ENCODE results near the gene DIPK1C.

Gene DIPK1C

DNA sequence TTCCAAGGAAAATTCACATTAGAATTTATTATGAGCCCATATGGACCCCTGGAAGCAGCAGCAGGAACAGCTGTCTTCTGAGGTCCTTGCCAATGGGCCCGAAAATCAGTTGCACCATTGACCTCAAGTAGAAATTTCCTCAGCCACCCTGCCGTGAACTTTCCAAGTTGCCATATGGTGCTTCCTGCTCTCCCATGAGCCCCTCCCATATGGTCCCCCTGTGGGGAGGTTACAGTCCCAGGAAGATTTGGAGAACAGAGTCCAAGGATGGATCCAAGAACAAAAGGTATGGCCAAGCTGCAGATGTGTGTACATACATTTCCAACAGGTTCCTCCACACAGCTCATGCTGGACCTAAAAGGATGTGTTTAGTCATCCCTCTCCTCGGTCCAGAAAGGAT is 34.6 kb downstream of the DIPK1C start:
- Histone ChIP-seq H3K27ac (ENCODE audit: low read depth, low read length) (no peak overlapping the region), H3K4ac (ENCODE audit: low read depth, low read length) (no peak overlapping the region), H3K18ac (ENCODE audit: low read length) (no peak overlapping the region), H4K12ac (ENCODE audit: low read depth, low read length) (no peak overlapping the region), H3K79me2 (ENCODE audit: control insufficient read depth, insufficient read depth, low read length, poor library complexity) (no peaks in the 10 kb centered on the region), H3K4me3 (ENCODE audit: low read depth, low read length) (no peak overlapping the region), H3K79me1 (ENCODE audit: low read length) (no peaks in the 10 kb centered on the region), H4K8ac (ENCODE audit: low read depth, low read length) (no peak overlapping the region), H2AFZ (ENCODE audit: insufficient read depth, low read length, poor library complexity) (no peak overlapping the region), H4K91ac (ENCODE audit: low read depth, low read length) (no peak overlapping the region), H3K36me3 (ENCODE audit: control insufficient read depth in 1 of 2, insufficient read depth in 2 of 2, low read length in 2 of 2) (no peaks in the 10 kb centered on the region), H3K9me3 (ENCODE audit: insufficient read depth, low read depth, low read length) (peaks cover 16% of the 10 kb centered on the region), H3K14ac (ENCODE audit: low read length) (no peak overlapping the region), H2AK5ac (ENCODE audit: low read length) (no peak overlapping the region), H3K9ac (ENCODE audit: low read length) (no peak overlapping the region), H2BK12ac (ENCODE audit: low read length) (no peak overlapping the region), H3K27me3 (ENCODE audit: insufficient read depth, low read length) (no peaks in the 10 kb centered on the region), H2BK5ac (ENCODE audit: low read depth, low read length, poor library complexity) (no peak overlapping the region), H3K4me2 (ENCODE audit: low read length) (no peak overlapping the region), H2BK120ac (ENCODE audit: insufficient read depth, low read length, poor library complexity) (no peak overlapping the region), H3K23ac (ENCODE audit: low read length) (no peak overlapping the region), H3K4me1 (ENCODE audit: control insufficient read depth in 1 of 2, insufficient read depth in 2 of 2, low read length in 2 of 2) (no peaks in the 10 kb centered on the region)
- DNase-seq: no peak
- WGBS (ENCODE audit: extremely low coverage, insufficient coverage, insufficient read length): no CpG with 5 or more reads among the region's 3 CpGs

- Histone ChIP-seq H2AK5ac (ENCODE audit: low read length) (no peak overlapping the region), H3K23ac (ENCODE audit: low read length) (no peak overlapping the region), H3K4ac (ENCODE audit: low read depth, low read length) (no peak overlapping the region), H3K27me3 (ENCODE audit: insufficient read depth, low read length) (no peaks in the 10 kb centered on the region), H2BK12ac (ENCODE audit: low read length) (no peak overlapping the region), H3K14ac (ENCODE audit: low read length) (no peak overlapping the region), H3K18ac (ENCODE audit: low read length) (no peak overlapping the region), H3K36me3 (ENCODE audit: control insufficient read depth in 1 of 2, insufficient read depth in 2 of 2, low read length in 2 of 2) (no peaks in the 10 kb centered on the region), H2BK5ac (ENCODE audit: low read depth, low read length, poor library complexity) (no peak overlapping the region), H4K91ac (ENCODE audit: low read depth, low read length) (no peak overlapping the region), H4K8ac (ENCODE audit: low read depth, low read length) (no peak overlapping the region), H3K4me1 (ENCODE audit: control insufficient read depth in 1 of 2, insufficient read depth in 2 of 2, low read length in 2 of 2) (no peaks in the 10 kb centered on the region), H3K79me1 (ENCODE audit: low read length) (no peaks in the 10 kb centered on the region), H3K4me3 (ENCODE audit: low read depth, low read length) (no peak overlapping the region), H3K27ac (ENCODE audit: low read depth, low read length) (no peak overlapping the region), H3K79me2 (ENCODE audit: control insufficient read depth, insufficient read depth, low read length, poor library complexity) (no peaks in the 10 kb centered on the region), H3K9me3 (ENCODE audit: insufficient read depth, low read depth, low read length) (peaks cover 10% of the 10 kb centered on the region), H2BK120ac (ENCODE audit: insufficient read depth, low read length, poor library complexity) (no peak overlapping the region), H4K12ac (ENCODE audit: low read depth, low read length) (no peak overlapping the region), H3K4me2 (ENCODE audit: low read length) (no peak overlapping the region), H3K9ac (ENCODE audit: low read length) (no peak overlapping the region), H2AFZ (ENCODE audit: insufficient read depth, low read length, poor library complexity) (no peak overlapping the region)
- WGBS (ENCODE audit: extremely low coverage, insufficient coverage, insufficient read length): no CpG with 5 or more reads among the region's 5 CpGs
- no peak for DNase-seq
Observed at GRCh38 chr18:74420926-74421325, 36.2 kb downstream of the DIPK1C start.

DNA sequence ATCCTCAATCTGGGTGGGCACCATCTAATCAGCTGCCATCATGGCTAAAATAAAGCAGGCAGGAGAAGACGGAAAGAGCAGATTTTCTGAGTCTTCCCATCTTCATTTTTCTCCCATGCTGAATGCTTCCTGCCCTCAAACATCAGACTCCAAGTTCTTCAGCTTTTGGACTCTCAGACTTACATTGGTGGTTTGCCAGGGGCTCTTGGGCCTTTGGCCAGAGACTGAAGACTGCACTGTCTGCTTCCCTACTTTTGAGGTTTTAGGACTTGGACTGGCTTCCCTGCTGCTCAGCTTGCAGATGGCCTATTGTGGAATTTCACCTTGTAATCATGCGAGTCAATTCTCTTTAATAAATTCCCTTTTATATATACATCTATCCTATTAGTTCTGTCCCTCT is 36.6 kb downstream of the DIPK1C start:
- Histone ChIP-seq H3K27ac (ENCODE audit: low read depth, low read length) (no peak overlapping the region), H3K4ac (ENCODE audit: low read depth, low read length) (no peak overlapping the region), H3K27me3 (ENCODE audit: insufficient read depth, low read length) (no peaks in the 10 kb centered on the region), H4K91ac (ENCODE audit: low read depth, low read length) (no peak overlapping the region), H2BK12ac (ENCODE audit: low read length) (no peak overlapping the region), H3K4me3 (ENCODE audit: low read depth, low read length) (no peak overlapping the region), H3K14ac (ENCODE audit: low read length) (no peak overlapping the region), H2BK5ac (ENCODE audit: low read depth, low read length, poor library complexity) (no peak overlapping the region), H3K23ac (ENCODE audit: low read length) (no peak overlapping the region), H2BK120ac (ENCODE audit: insufficient read depth, low read length, poor library complexity) (no peak overlapping the region), H3K79me2 (ENCODE audit: control insufficient read depth, insufficient read depth, low read length, poor library complexity) (no peaks in the 10 kb centered on the region), H4K8ac (ENCODE audit: low read depth, low read length) (no peak overlapping the region), H4K12ac (ENCODE audit: low read depth, low read length) (no peak overlapping the region), H3K79me1 (ENCODE audit: low read length) (no peaks in the 10 kb centered on the region), H2AK5ac (ENCODE audit: low read length) (no peak overlapping the region), H3K36me3 (ENCODE audit: control insufficient read depth in 1 of 2, insufficient read depth in 2 of 2, low read length in 2 of 2) (no peaks in the 10 kb centered on the region), H3K4me2 (ENCODE audit: low read length) (no peak overlapping the region), H3K18ac (ENCODE audit: low read length) (no peak overlapping the region), H3K4me1 (ENCODE audit: control insufficient read depth in 1 of 2, insufficient read depth in 2 of 2, low read length in 2 of 2) (no peaks in the 10 kb centered on the region), H2AFZ (ENCODE audit: insufficient read depth, low read length, poor library complexity) (no peak overlapping the region), H3K9me3 (ENCODE audit: insufficient read depth, low read depth, low read length) (peaks cover 8% of the 10 kb centered on the region), H3K9ac (ENCODE audit: low read length) (no peak overlapping the region)
- no peak for DNase-seq
- no CpG with 5 or more reads among the region's 2 CpGs for WGBS (ENCODE audit: extremely low coverage, insufficient coverage, insufficient read length)

DNA sequence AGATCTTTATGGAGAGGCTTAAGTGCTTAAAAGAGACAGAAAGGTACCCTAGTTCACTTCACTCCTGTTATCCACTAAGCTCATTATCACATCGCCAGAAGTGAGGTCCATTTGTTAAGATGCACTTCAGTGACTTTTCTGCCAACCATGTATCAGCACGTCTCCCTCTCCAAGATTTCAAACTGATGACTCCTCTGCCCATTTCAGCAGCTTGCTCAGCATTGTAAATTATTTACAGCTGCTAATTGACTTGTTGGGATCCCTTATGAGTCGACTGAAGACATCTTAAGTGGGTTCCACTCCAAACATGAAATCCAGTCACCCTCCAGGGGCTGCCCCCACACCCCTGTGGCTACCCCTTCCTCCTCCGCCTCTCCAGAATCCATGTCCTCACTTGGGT is 37.3 kb downstream of the DIPK1C start:
- no peaks in the 10 kb centered on the region for H3K4me1 ChIP-seq (ENCODE audit: control insufficient read depth in 1 of 2, insufficient read depth in 2 of 2, low read length in 2 of 2)
- H3K27ac ChIP-seq (ENCODE audit: low read depth, low read length): no peak overlapping the region
- H3K9me3 ChIP-seq (ENCODE audit: insufficient read depth, low read depth, low read length): peaks cover 4% of the 10 kb centered on the region
- no peak overlapping the region for H3K4me2 ChIP-seq (ENCODE audit: low read length)
- no peak overlapping the region for H3K14ac ChIP-seq (ENCODE audit: low read length)
- H3K4ac ChIP-seq (ENCODE audit: low read depth, low read length): no peak overlapping the region
- H3K36me3 ChIP-seq (ENCODE audit: control insufficient read depth in 1 of 2, insufficient read depth in 2 of 2, low read length in 2 of 2): no peaks in the 10 kb centered on the region
- no peak overlapping the region for H4K12ac ChIP-seq (ENCODE audit: low read depth, low read length)
- no peak overlapping the region for H3K23ac ChIP-seq (ENCODE audit: low read length)
- no peak overlapping the region for H3K9ac ChIP-seq (ENCODE audit: low read length)
- no peak overlapping the region for H2BK120ac ChIP-seq (ENCODE audit: insufficient read depth, low read length, poor library complexity)
- no peak overlapping the region for H3K18ac ChIP-seq (ENCODE audit: low read length)
- no peak overlapping the region for H2AFZ ChIP-seq (ENCODE audit: insufficient read depth, low read length, poor library complexity)
- H4K91ac ChIP-seq (ENCODE audit: low read depth, low read length): no peak overlapping the region
- H3K27me3 ChIP-seq (ENCODE audit: insufficient read depth, low read length): no peaks in the 10 kb centered on the region
- no peak overlapping the region for H2BK5ac ChIP-seq (ENCODE audit: low read depth, low read length, poor library complexity)
- no peak overlapping the region for H2BK12ac ChIP-seq (ENCODE audit: low read length)
- H3K4me3 ChIP-seq (ENCODE audit: low read depth, low read length): no peak overlapping the region
- H4K8ac ChIP-seq (ENCODE audit: low read depth, low read length): no peak overlapping the region
- no peak overlapping the region for H2AK5ac ChIP-seq (ENCODE audit: low read length)
- H3K79me2 ChIP-seq (ENCODE audit: control insufficient read depth, insufficient read depth, low read length, poor library complexity): no peaks in the 10 kb centered on the region
- no peaks in the 10 kb centered on the region for H3K79me1 ChIP-seq (ENCODE audit: low read length)
- no CpG with 5 or more reads among the region's 4 CpGs for WGBS (ENCODE audit: extremely low coverage, insufficient coverage, insufficient read length)
- DNase-seq: no peak

All from trophoblast cell (in vitro differentiated cells and primary cell).